ENCODE measurements around the gene UBASH3B.

GRCh38 chr11:122681070-122681469 lies 25.5 kb downstream of the UBASH3B start:
- TF ChIP-seq GATA2 (IDR thresholded peaks at IDR 0.05; ENCODE audit: low read depth, low read length) (no peak), GATA3 (IDR thresholded peaks at IDR 0.05; ENCODE audit: low read depth, low read length) (no peak)
